DOHH2 (cell line): Measurements from ENCODE around the gene FXYD6.

Experiments used
- CTCF ChIP-seq: fragments of 200-600 bp; sonication (generic); IDR thresholded peaks from one replicate; pipeline ENCODE4 v1.5.1; 2014; ENCODE audit warnings: antibody characterized with exemption, mild to moderate bottlenecking, low read depth, low read length; ENCODE audit not compliant: poor library complexity, severe bottlenecking
- EZH2phosphoT487 ChIP-seq: fragments of 200-600 bp; sonication (generic); IDR thresholded peaks from 2 replicates; pipeline ENCODE4 v1.6.1; 2017; ENCODE audit warnings: borderline replicate concordance, mild to moderate bottlenecking, antibody characterized with exemption, low read length, moderate library complexity, mixed read lengths

GRCh38 chr11:117837791-117838190, 38.7 kb downstream of the FXYD6 start:
- TF ChIP-seq CTCF, result no peak
- TF ChIP-seq EZH2phosphoT487, result no peak
